Germinal center (tissue), 1 donor: ENCODE measurements around the gene TXLNG.
A peak's percentile ranks its signal among the peaks of the same experiment; 100 is the strongest.
"Not testable (repeated sequence)": the region's sequence is repeated elsewhere in the genome, so short reads cannot be mapped to it uniquely, and the experiment has no call there.

Experiments used
- DNase-seq: peaks from one replicate; pipeline ENCODE4 v3.0.0; 2012; ENCODE audit warnings: mixed read lengths, low spot score

TXLNG gene

GRCh38 chrX:16786139-16786790 is at the start of gene TXLNG:
TXLNG (plus strand) TSS chrX:16786466; CDS start chrX:16786488, 22 bp downstream.
- peak; percentile 89 for DNase-seq

GRCh38 chrX:16737024-16737423 is 49.2 kb upstream of the TXLNG start:
- no peak for DNase-seq

GRCh38 chrX:16739574-16739973 is 46.7 kb upstream of the TXLNG start:
- DNase-seq = no peak

- no peak for DNase-seq
Observed at GRCh38 chrX:16743604-16744325, 42.5 kb upstream of the TXLNG start.

GRCh38 chrX:16745102-16745501 is 41.2 kb upstream of the TXLNG start:
- DNase-seq = no peak

GRCh38 chrX:16745659-16746058 is 40.6 kb upstream of the TXLNG start:
- DNase-seq = no peak

- DNase-seq = no peak
Observed at GRCh38 chrX:16748425-16748824, 37.8 kb upstream of the TXLNG start.

GRCh38 chrX:16750136-16750535 is 36.1 kb upstream of the TXLNG start:
- DNase-seq = no peak

GRCh38 chrX:16754019-16754418 is 32.2 kb upstream of the TXLNG start:
- no peak for DNase-seq

GRCh38 chrX:16756724-16757123 is 29.5 kb upstream of the TXLNG start:
- no peak for DNase-seq

- DNase-seq = not testable (repeated sequence)
Observed at GRCh38 chrX:16761500-16761899, 24.8 kb upstream of the TXLNG start.

GRCh38 chrX:16762579-16762978 is 23.7 kb upstream of the TXLNG start:
- DNase-seq = no peak

GRCh38 chrX:16765594-16765993 is 20.7 kb upstream of the TXLNG start:
- DNase-seq = no peak

GRCh38 chrX:16770970-16771482 is 15.2 kb upstream of the TXLNG start:
- no peak for DNase-seq

GRCh38 chrX:16771483-16772398 is 14.5 kb upstream of the TXLNG start:
- DNase-seq = no peak

- no peak for DNase-seq
Observed at GRCh38 chrX:16772460-16772859, 13.8 kb upstream of the TXLNG start.

- DNase-seq = no peak
Observed at GRCh38 chrX:16774746-16775145, 11.5 kb upstream of the TXLNG start.

- DNase-seq = no peak
Observed at GRCh38 chrX:16778545-16778944, 7.7 kb upstream of the TXLNG start.

GRCh38 chrX:16778993-16779392 is 7.3 kb upstream of the TXLNG start:
- DNase-seq = no peak

- not testable (repeated sequence) for DNase-seq
Observed at GRCh38 chrX:16779815-16780214, 6.5 kb upstream of the TXLNG start.

GRCh38 chrX:16783452-16783851 is 2.8 kb upstream of the TXLNG start:
- no peak for DNase-seq

GRCh38 chrX:16784440-16784839 is 1.8 kb upstream of the TXLNG start:
- not testable (repeated sequence) for DNase-seq
